Measurements from ENCODE around the gene RIOK3.
"Not testable (repeated sequence)": the region's sequence is repeated elsewhere in the genome, so short reads cannot be mapped to it uniquely, and the experiment has no call there.

RIOK3 gene

DNA sequence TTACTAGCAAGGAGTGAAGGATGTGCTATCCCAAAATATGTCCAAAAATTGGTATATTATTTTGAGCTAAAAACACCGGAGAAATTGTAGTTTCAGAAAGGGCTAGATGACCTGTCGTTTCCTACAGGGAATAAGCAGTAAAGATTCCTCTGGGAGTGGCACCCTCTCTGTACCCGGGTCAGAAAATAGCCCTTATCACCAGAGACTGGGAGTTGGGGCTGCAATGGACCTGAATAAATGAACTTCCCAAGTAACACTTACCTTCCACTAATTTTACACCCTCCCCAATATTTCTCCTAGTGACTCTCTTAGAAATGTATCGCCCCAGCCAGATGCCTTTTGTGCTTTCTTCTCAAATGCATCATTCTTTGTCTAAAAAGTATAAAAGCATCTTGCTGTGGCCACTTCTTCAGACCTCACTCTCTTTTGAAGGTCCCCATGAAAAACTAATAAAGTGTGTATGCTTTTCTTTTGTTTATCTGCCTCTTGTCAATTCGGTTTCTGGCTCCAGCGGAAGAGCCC, 49.5 kb downstream of the RIOK3 start:
- Histone ChIP-seq H3K4me3 (peak overlapping the region; percentile 89 to 99), H3K4me1 (peaks cover 0 to 41% (median 28%) of the 10 kb centered on the region in 4 donors), H3K27ac (peak overlapping the region; percentile 90 to 93), H3K9me3 (no peaks in the 10 kb centered on the region), H3K36me3 (peaks cover 0 to under 1% (median 0%) of the 10 kb centered on the region in 3 donors), H3K27me3 (no peaks in the 10 kb centered on the region)
- intact Hi-C loops (cut with DNase I; ENCODE audit: low total_unique reads), result loop anchor here (1.0 to 10.0 kb wide), 3 partner anchors 45 to 368 kb away; partner anchors contain the start of genes CABLES1 and NPC1
- no peak for DNase-seq
- TF ChIP-seq, protein P1, sequence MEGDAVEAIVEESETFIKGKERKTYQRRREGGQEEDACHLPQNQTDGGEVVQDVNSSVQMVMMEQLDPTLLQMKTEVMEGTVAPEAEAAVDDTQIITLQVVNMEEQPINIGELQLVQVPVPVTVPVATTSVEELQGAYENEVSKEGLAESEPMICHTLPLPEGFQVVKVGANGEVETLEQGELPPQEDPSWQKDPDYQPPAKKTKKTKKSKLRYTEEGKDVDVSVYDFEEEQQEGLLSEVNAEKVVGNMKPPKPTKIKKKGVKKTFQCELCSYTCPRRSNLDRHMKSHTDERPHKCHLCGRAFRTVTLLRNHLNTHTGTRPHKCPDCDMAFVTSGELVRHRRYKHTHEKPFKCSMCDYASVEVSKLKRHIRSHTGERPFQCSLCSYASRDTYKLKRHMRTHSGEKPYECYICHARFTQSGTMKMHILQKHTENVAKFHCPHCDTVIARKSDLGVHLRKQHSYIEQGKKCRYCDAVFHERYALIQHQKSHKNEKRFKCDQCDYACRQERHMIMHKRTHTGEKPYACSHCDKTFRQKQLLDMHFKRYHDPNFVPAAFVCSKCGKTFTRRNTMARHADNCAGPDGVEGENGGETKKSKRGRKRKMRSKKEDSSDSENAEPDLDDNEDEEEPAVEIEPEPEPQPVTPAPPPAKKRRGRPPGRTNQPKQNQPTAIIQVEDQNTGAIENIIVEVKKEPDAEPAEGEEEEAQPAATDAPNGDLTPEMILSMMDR (IDR thresholded peaks at IDR 0.05), result no peak

DNA sequence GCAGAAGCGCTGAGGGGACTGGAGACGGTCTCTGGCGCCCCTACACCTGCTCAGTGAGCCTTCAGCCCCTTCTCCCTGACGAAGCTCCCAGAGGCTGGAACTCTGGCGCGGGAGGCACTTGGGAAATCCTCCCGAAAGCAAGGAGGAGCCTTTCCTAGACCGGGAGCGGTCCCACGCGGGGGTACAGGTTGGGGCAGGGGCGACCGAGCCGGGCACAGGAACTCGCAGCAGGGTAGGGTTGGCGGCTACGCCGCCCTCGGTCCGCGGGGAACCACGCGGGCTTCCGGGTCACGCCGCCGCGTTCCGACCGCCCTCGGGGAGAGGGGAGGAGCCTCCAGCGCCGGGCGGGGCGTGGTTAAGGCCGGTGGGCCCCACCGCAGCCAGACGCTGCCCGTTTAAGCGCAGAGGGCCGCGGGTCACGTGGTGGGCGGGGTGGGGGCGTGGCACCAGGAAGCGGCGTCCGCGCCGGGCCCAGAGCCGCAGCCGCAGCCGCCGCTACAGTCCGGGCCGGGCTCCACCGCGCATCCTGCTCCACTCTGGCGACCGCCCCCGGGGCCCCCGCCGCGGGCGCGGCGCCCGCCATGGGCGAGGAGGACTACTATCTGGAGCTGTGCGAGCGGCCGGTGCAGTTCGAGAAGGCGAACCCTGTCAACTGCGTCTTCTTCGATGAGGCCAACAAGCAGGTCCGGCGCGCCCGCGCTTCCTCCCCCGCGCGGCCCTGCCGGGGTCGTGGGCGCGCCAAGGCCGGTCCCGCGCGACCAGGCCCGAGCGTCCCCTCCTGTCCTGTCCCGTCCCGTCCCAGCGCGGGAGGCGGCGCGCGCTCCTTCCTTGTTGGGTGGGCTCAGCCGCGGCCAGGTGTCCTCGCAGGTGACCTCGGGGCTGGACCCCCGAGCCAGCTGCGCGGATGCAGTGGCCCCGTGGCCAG, 50.2 kb downstream of the RIOK3 start, which contains the start of gene RMC1:
TSS of gene RMC1 (plus strand) at position 474 of the 925 bp plus-strand sequence. CDS start at position 582, 108 bp downstream.
- intact Hi-C loops (cut with DNase I; ENCODE audit: low total_unique reads), result loop anchor here (1.0 to 10.0 kb wide), 3 partner anchors 46 to 368 kb away; partner anchors contain the start of genes CABLES1 and NPC1
- Histone ChIP-seq H3K27ac (peak within 1 kb of the TSS; percentile 90 to 93), H3K4me3 (peak within 1 kb of the TSS; percentile 89 to 99), H3K27me3 (no peaks in the 10 kb centered on the region), H3K9me3 (no peaks in the 10 kb centered on the region), H3K36me3 (peaks cover 0 to 8% (median under 1%) of the 10 kb centered on the region in 3 donors), H3K4me1 (peaks cover 0 to 41% (median 28%) of the 10 kb centered on the region in 4 donors)
- TF ChIP-seq, protein P1 (IDR thresholded peaks at IDR 0.05), result peak in 1 of 2 experiments; percentile 16
- peak; percentile 92 to 97 for DNase-seq

DNA sequence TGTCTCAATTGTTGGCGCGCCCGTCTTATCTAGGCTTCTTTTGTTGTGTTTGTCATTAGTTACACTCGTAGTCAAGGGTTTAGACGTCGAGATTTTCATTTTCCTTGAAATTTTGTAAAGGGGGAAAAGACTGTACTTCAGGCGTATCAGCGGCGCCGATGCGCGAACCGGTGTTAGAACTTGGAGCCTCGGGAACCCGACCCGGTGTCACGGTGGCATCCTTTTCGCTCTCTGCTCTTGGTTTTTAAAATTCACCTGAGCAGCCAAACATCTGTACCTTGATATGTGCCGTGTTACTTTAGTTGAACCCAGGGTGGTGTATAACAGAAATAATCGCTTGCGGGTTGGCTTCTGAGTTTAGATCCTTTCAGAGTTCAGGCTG, 50.9 kb downstream of the RIOK3 start:
- peak overlapping the region; percentile 89 to 99 for H3K4me3 ChIP-seq
- no peaks in the 10 kb centered on the region for H3K27me3 ChIP-seq
- TF ChIP-seq, protein P1 (IDR thresholded peaks at IDR 0.05), result no peak
- DNase-seq, result no peak
- H3K36me3 ChIP-seq, result peaks cover 0 to 13% (median 6%) of the 10 kb centered on the region in 3 donors
- intact Hi-C loops (cut with DNase I; ENCODE audit: low total_unique reads), result loop anchor here (1.0 to 10.0 kb wide), 3 partner anchors 47 to 369 kb away; partner anchors contain the start of genes CABLES1 and NPC1
- H3K4me1 ChIP-seq, result peaks cover 0 to 35% (median 25%) of the 10 kb centered on the region in 4 donors
- H3K27ac ChIP-seq, result peak overlapping the region; percentile 90 to 93
- no peaks in the 10 kb centered on the region for H3K9me3 ChIP-seq

DNA sequence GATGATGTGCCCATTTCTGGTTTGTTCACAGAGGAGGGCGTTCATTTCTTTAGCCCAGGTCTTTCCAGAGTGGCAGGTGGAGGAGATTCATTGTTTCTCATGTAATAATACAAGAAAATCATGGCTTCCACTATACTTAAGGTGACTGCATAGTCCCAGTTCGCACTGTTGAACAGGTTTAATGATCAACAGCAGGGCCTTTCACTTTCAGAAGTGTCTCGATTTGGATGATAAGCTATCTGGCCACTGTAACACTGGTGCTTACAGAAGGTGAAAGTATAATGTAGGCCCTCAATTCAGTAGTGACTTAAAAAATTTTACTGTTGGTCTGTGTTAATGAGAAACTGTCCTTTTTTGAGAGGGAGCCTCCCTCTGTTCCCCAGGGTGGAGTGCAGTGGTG, 51.6 kb downstream of the RIOK3 start:
- Histone ChIP-seq H3K4me3 (peak overlapping the region; percentile 89 to 99), H3K36me3 (peaks cover 6 to 20% (median 10%) of the 10 kb centered on the region in 3 donors), H3K27ac (peak overlapping the region in 1 of 2 donors; percentile 93), H3K9me3 (no peaks in the 10 kb centered on the region), H3K27me3 (no peaks in the 10 kb centered on the region), H3K4me1 (peaks cover 0 to 28% (median 24%) of the 10 kb centered on the region in 4 donors)
- intact Hi-C loops (cut with DNase I; ENCODE audit: low total_unique reads), result loop anchor here (5.0 to 10.0 kb wide), 2 partner anchors 47 to 370 kb away; partner anchors contain the start of gene CABLES1
- DNase-seq, result no peak
- TF ChIP-seq, protein P1 (IDR thresholded peaks at IDR 0.05), result no peak

DNA sequence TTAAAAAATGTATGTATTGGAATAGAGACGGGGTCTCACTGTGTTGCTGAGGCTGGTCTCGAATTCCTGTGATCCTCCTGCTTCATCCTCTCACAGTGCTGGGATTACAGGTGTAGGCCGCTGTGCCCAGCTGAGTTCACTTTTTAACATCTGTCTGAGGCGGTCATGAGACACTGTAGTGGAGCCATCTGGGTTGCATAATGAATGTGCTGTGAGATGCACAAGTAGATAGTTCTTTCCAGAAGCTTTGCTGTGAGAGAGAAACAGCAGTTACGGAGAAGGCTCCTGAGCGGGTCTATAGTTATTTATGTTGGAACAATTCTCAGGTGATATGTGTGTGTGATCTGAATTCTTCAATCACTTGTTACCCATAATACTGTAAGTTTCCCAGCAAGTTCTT, 53.3 kb downstream of the RIOK3 start:
- Histone ChIP-seq H3K4me3 (no peak overlapping the region), H3K9me3 (no peaks in the 10 kb centered on the region), H3K27ac (no peak overlapping the region), H3K27me3 (no peaks in the 10 kb centered on the region), H3K4me1 (peaks cover 0 to 28% (median 22%) of the 10 kb centered on the region in 4 donors), H3K36me3 (peaks cover 21 to 36% (median 26%) of the 10 kb centered on the region in 3 donors)
- intact Hi-C loops (cut with DNase I; ENCODE audit: low total_unique reads), result loop anchor here (10.0 kb wide), 1 partner anchor 372 kb away; the partner anchor contains the start of gene CABLES1
- DNase-seq, result no peak
- TF ChIP-seq, protein P1 (IDR thresholded peaks at IDR 0.05), result no peak

DNA sequence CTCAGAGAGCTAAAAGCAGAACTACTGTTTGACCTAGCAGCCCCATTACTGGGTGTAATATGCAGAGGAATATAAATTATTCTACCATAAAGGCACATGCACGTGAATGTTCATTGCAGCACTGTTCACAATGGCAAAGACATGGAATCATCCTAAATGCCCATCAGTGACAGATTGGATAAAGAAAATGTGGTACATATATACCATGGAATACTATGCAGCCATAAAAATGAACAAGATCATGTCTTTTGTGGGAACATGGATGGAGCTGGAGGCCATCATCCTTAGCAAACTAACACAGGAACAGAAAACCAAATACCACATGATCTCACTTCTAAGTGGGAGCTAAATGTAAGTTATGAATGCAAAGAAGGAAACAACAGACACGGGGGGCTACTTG, 57.8 kb downstream of the RIOK3 start:
- intact Hi-C loops (cut with DNase I; ENCODE audit: low total_unique reads), result not testable (repeated sequence)
- peaks cover 21 to 68% (median 39%) of the 10 kb centered on the region in 3 donors for H3K36me3 ChIP-seq

DNA sequence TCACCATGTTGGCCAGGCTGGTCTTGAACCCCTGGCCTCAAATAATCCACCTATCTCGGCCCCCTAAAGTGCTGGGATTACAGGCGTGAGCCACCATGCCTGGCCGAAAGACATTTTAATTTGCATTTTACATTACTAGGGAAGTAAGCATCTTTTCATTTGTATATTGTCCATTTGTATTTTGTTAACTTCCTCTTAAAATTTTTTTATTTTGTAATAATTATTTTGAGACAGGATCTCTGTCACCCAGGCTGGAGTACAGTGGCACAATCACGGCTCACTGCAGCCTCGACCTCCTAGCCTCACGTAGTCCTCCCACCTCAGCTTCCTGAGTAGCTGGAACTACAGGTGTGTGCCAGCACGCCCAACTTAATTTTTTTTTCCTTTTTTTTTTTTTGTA, 59.1 kb downstream of the RIOK3 start:
- H3K4me3 ChIP-seq; H3K9me3 ChIP-seq; H3K27me3 ChIP-seq; intact Hi-C loops (cut with DNase I; ENCODE audit: low total_unique reads); H3K4me1 ChIP-seq; H3K27ac ChIP-seq: not testable (repeated sequence)
- peaks cover 32 to 81% (median 51%) of the 10 kb centered on the region in 3 donors for H3K36me3 ChIP-seq
- DNase-seq, result peak in 1 of 2 donors; percentile 11

More for the DNA sequence above, 57.8 kb downstream of the RIOK3 start:
- not testable (repeated sequence) for H3K27ac ChIP-seq, H3K4me1 ChIP-seq, H3K27me3 ChIP-seq, H3K9me3 ChIP-seq, H3K4me3 ChIP-seq, DNase-seq
